GM12801 (cell line): ENCODE data around the gene CEACAM7.

Experiments
- TF ChIP-seq, protein P1 (sequence below): IDR thresholded peaks from one replicate; pipeline ENCODE4 v1.5.1; 2011; ENCODE audit warnings: control low read depth; ENCODE audit not compliant: insufficient read length; ENCODE audit errors: extremely low read depth

CEACAM7 gene

DNA sequence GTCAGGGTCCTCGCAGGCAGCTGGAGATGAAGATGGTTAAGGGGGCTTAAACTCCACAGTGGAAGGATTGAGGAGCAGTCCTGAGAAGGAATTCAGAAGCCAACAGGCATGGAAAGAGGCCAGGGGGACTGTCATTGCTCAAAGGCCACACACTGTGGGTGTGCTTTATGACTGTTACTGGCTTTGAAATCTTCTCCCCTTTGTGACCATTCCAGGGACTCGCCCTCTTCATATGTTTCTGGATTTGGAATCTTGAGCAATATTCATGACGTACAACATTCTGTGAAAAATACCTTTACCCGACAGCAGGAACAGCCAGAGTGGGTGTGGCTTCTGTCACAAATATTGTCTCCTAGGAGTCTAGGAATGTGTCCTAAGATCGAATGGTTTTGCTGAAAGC, 16.6 kb downstream of the CEACAM7 start:
- TF ChIP-seq, protein P1, sequence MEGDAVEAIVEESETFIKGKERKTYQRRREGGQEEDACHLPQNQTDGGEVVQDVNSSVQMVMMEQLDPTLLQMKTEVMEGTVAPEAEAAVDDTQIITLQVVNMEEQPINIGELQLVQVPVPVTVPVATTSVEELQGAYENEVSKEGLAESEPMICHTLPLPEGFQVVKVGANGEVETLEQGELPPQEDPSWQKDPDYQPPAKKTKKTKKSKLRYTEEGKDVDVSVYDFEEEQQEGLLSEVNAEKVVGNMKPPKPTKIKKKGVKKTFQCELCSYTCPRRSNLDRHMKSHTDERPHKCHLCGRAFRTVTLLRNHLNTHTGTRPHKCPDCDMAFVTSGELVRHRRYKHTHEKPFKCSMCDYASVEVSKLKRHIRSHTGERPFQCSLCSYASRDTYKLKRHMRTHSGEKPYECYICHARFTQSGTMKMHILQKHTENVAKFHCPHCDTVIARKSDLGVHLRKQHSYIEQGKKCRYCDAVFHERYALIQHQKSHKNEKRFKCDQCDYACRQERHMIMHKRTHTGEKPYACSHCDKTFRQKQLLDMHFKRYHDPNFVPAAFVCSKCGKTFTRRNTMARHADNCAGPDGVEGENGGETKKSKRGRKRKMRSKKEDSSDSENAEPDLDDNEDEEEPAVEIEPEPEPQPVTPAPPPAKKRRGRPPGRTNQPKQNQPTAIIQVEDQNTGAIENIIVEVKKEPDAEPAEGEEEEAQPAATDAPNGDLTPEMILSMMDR: no peak

- TF ChIP-seq, protein P1: no peak
Observed at GRCh38 chr19:41670755-41671154, 17.3 kb downstream of the CEACAM7 start.

DNA sequence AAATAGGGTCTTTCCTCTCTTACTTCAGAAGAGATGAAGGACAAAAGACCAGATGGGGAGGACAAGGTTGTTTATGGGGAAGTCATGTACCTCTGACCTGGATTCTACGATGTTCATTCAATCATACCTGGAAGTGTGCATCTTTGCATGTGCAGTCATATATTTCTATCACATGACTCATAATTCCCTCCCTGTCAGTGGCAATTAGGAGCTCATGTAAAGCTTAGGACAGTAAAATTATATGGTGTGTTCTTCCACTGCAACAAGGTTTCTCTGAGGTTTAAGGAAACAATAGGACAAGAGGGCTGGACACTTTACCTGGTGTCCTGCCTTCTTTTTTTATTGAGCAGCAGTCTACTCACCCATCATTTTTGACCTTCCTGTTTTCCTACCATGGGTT, 19.8 kb downstream of the CEACAM7 start:
- TF ChIP-seq, protein P1: no peak

DNA sequence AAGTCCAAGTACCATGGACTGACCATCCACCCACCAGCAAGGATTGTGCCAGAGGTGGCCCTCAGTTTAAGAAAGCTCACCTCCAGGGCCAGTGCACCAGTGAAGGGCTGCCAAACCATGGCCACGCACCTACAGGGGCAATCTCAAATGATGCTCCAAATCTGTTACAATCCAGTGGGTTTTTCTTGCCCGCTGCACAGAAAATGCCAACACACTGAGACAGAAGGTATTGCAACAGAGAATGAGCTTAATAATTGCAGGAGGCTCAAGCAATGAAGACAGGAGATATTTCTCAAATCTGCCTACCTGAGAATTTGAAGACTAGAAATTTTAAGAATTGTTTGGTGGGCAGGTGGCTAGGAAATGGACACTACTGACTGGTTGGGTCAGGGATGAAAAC, 22.0 kb downstream of the CEACAM7 start:
- TF ChIP-seq, protein P1: no peak

DNA sequence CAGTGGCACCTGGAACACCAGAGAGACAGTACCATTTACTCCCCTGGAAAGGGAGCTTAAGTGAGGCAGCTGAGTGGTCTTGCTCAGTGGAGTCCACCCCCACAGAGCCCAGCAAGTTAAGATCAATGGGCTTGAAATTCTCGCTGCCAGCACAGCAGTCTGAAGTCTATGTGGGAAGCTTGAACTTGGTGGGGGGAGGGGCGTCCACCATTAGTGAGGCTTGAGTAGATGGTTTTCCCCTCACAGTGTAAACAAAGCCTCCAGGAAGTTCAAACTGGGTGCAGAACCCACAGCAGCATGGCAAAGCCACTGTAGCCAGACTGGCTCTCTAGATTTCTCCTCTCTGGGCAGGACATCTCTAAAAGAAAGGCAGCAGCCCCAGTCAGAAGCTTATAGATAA, 30.9 kb downstream of the CEACAM7 start:
- TF ChIP-seq, protein P1: no peak

- TF ChIP-seq, protein P1: no peak
Observed at GRCh38 chr19:41652250-41652649, 35.8 kb downstream of the CEACAM7 start.

DNA sequence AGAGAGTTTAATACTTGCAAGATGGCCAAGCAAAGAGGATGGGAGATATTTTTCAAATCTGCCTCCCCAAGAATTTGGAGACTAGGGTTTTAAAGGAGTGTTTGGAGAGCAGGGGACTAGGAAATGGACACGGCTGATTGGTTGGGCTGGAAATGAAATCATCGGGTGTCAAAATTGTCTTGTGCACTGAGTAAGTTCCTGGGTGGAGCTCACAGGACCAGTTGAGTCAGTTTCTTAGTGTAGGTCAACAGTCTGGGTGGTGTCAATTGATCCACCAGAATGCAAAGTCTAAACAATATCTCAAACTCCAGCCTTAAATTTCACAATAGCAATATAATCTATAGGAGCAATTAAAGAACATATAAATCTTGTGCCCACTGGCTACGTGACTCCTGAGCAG, 38.2 kb downstream of the CEACAM7 start:
- TF ChIP-seq, protein P1: no peak
